ENCODE measurements around the gene FXYD1.
"Not testable (repeated sequence)": the region's sequence is repeated elsewhere in the genome, so short reads cannot be mapped to it uniquely, and the experiment has no call there.

FXYD1 gene

GRCh38 chr19:35143231-35143715 is 4.6 kb downstream of the FXYD1 start, which contains the start of gene FXYD7:
Gene FXYD7 (plus strand): TSS chr19:35143255. CDS start chr19:35143334, 79 bp downstream.
- no peak for DNase-seq (ENCODE audit: low spot score)

GRCh38 chr19:35143818-35144217 is 5.2 kb downstream of the FXYD1 start:
- no peak for DNase-seq (ENCODE audit: low spot score)

- no peak for DNase-seq (ENCODE audit: low spot score)
Measured at GRCh38 chr19:35144259-35144599, 5.6 kb downstream of the FXYD1 start.

- DNase-seq (ENCODE audit: low spot score), result no peak
Measured at GRCh38 chr19:35144600-35145436, 6.2 kb downstream of the FXYD1 start.

GRCh38 chr19:35146746-35147459 is 8.3 kb downstream of the FXYD1 start:
- DNase-seq (ENCODE audit: low spot score), result no peak

- DNase-seq (ENCODE audit: low spot score), result no peak
Measured at GRCh38 chr19:35149463-35149862, 10.8 kb downstream of the FXYD1 start.

GRCh38 chr19:35150445-35150844 is 11.8 kb downstream of the FXYD1 start:
- no peak for DNase-seq (ENCODE audit: low spot score)

GRCh38 chr19:35151273-35152065 is 12.8 kb downstream of the FXYD1 start:
- no peak for DNase-seq (ENCODE audit: low spot score)

GRCh38 chr19:35153129-35153522 is 14.5 kb downstream of the FXYD1 start:
- DNase-seq (ENCODE audit: low spot score), result not testable (repeated sequence)

GRCh38 chr19:35153701-35154524 is 15.3 kb downstream of the FXYD1 start:
- DNase-seq (ENCODE audit: low spot score), result peak; percentile 81

- DNase-seq (ENCODE audit: low spot score), result peak; percentile 92
Measured at GRCh38 chr19:35154525-35155406, 16.1 kb downstream of the FXYD1 start, which contains the start of gene FXYD5. Gene FXYD5 (plus strand): TSS chr19:35154735. CDS start chr19:35155551, 816 bp downstream.

GRCh38 chr19:35155441-35155840 is 16.8 kb downstream of the FXYD1 start:
- DNase-seq (ENCODE audit: low spot score), result no peak

- no peak for DNase-seq (ENCODE audit: low spot score)
Measured at GRCh38 chr19:35155981-35156672, 17.5 kb downstream of the FXYD1 start.

GRCh38 chr19:35156673-35157014 is 18.0 kb downstream of the FXYD1 start:
- DNase-seq (ENCODE audit: low spot score), result no peak

GRCh38 chr19:35157431-35157830 is 18.8 kb downstream of the FXYD1 start:
- no peak for DNase-seq (ENCODE audit: low spot score)

GRCh38 chr19:35159606-35160005 is 21.0 kb downstream of the FXYD1 start:
- no peak for DNase-seq (ENCODE audit: low spot score)

GRCh38 chr19:35160629-35161433 is 22.2 kb downstream of the FXYD1 start:
- no peak for DNase-seq (ENCODE audit: low spot score)

GRCh38 chr19:35161434-35161743 is 22.8 kb downstream of the FXYD1 start:
- DNase-seq (ENCODE audit: low spot score), result no peak
